Colonic mucosa (tissue), 4 donors: ENCODE measurements around the gene CENPVL2. TPM values are rescaled to one million over a fixed set of nuclear protein-coding genes. Genes with fewer than 3 reads are reported as not detected.
"Not testable (repeated sequence)": the region's sequence is repeated elsewhere in the genome, so short reads cannot be mapped to it uniquely, and the experiment has no call there.

Experiments
- DNase-seq: peaks from one replicate; pipeline ENCODE4 v3.0.0-alpha.2; 2020
- H3K27ac ChIP-seq: fragments of 200-600 bp; one replicate; pipeline ENCODE4 v1.8.0; 2021
- H3K27me3 ChIP-seq: fragments of 200-600 bp; one replicate; pipeline ENCODE4 v1.8.0; 2021
- H3K36me3 ChIP-seq: fragments of 200-600 bp; one replicate; pipeline ENCODE4 v1.8.0; 2021
- H3K4me1 ChIP-seq: fragments of 200-600 bp; one replicate; pipeline ENCODE4 v1.8.0; 2021; ENCODE audit warnings: mild to moderate bottlenecking
- H3K4me3 ChIP-seq: fragments of 200-600 bp; one replicate; pipeline ENCODE4 v1.8.0; 2021
- H3K9ac ChIP-seq, 2 donors: one replicate each; pipeline ENCODE4 v1.7.0; 2013; ENCODE audit warnings: control low read depth in 2 of 2, low read depth in 2 of 2, low read length in 2 of 2
- H3K9me3 ChIP-seq: fragments of 200-600 bp; one replicate; pipeline ENCODE4 v1.8.0; 2021
- CTCF ChIP-seq: fragments of 200-600 bp; IDR thresholded peaks from one replicate; pipeline ENCODE4 v1.8.0; 2022; ENCODE audit warnings: antibody characterized with exemption, mild to moderate bottlenecking
- intact Hi-C: fragments of 100-400 bp; cut with DNase I; formaldehyde crosslinking; loops from one replicate; pipeline ENCODE4 v1.14.1; 2022
- total RNA-seq, 2 donors: library from RNA; stranded (reverse); fragmentation: NEBNext Ultra II Directional in 1 of 2; extraction: Animal tissue kit (Norgen Biotek cat#: 25700) in 1 of 2; gene quantifications; one replicate each; pipeline ENCODE4 v1.2.1, GENCODE V29; 2021
- donor health status: healthy.
- donor health status: DM: no; HTN: no; CAD: no.
- donor health status: DM: no; HTN: no; CAD: no.

CENPVL2 gene
- not detected for total RNA-seq

- H3K27ac ChIP-seq, H3K4me3 ChIP-seq, intact Hi-C loops, H3K4me1 ChIP-seq, H3K36me3 ChIP-seq, H3K27me3 ChIP-seq, DNase-seq, H3K9ac ChIP-seq, H3K9me3 ChIP-seq: not testable (repeated sequence)
Measured at GRCh38 chrX:51682720-51683062, at the start of gene CENPVL2. TSS of gene CENPVL2 (minus strand) at chrX:51682831. CDS start at chrX:51682831, 0 bp downstream.

GRCh38 chrX:51728202-51728601, 45.6 kb upstream of the CENPVL2 start:
- Histone ChIP-seq H3K36me3 (no peaks in the 10 kb centered on the region), H3K9me3 (no peaks in the 10 kb centered on the region), H3K27ac (no peak overlapping the region), H3K4me1 (no peaks in the 10 kb centered on the region), H3K27me3 (no peaks in the 10 kb centered on the region), H3K9ac (no peak overlapping the region), H3K4me3 (no peak overlapping the region)
- no peak for DNase-seq
- no peak for TF ChIP-seq CTCF
- intact Hi-C loops = no loop called here

- H3K27me3 ChIP-seq, DNase-seq, H3K9me3 ChIP-seq, H3K4me1 ChIP-seq, H3K4me3 ChIP-seq, intact Hi-C loops, H3K9ac ChIP-seq, H3K36me3 ChIP-seq, H3K27ac ChIP-seq: not testable (repeated sequence)
Measured at GRCh38 chrX:51712943-51713647, 30.5 kb upstream of the CENPVL2 start.

GRCh38 chrX:51710277-51711164, 27.9 kb upstream of the CENPVL2 start, which contains the start of gene CENPVL1:
TSS of gene CENPVL1 (plus strand) at chrX:51710512. CDS start at chrX:51710512, 0 bp downstream.
- H3K9me3 ChIP-seq, intact Hi-C loops, H3K27me3 ChIP-seq, H3K36me3 ChIP-seq, H3K27ac ChIP-seq, H3K4me1 ChIP-seq, H3K4me3 ChIP-seq, DNase-seq, H3K9ac ChIP-seq: not testable (repeated sequence)

GRCh38 chrX:51697397-51697796, 14.8 kb upstream of the CENPVL2 start:
- no peaks in the 10 kb centered on the region for H3K4me1 ChIP-seq
- no peak overlapping the region for H3K4me3 ChIP-seq
- no peaks in the 10 kb centered on the region for H3K9me3 ChIP-seq
- intact Hi-C loops = no loop called here
- no peak for DNase-seq
- H3K9ac ChIP-seq = no peak overlapping the region
- no peaks in the 10 kb centered on the region for H3K27me3 ChIP-seq
- no peak overlapping the region for H3K27ac ChIP-seq
- no peaks in the 10 kb centered on the region for H3K36me3 ChIP-seq
- TF ChIP-seq CTCF = no peak

GRCh38 chrX:51694254-51694653, 11.6 kb upstream of the CENPVL2 start:
- no peaks in the 10 kb centered on the region for H3K9me3 ChIP-seq
- no peak overlapping the region for H3K27ac ChIP-seq
- intact Hi-C loops = no loop called here
- no peak for TF ChIP-seq CTCF
- H3K36me3 ChIP-seq = no peaks in the 10 kb centered on the region
- no peak overlapping the region for H3K4me3 ChIP-seq
- no peak overlapping the region for H3K9ac ChIP-seq
- H3K27me3 ChIP-seq = no peaks in the 10 kb centered on the region
- no peak for DNase-seq
- H3K4me1 ChIP-seq = no peaks in the 10 kb centered on the region

- H3K9ac ChIP-seq, DNase-seq, H3K27ac ChIP-seq, H3K9me3 ChIP-seq, H3K4me3 ChIP-seq, H3K4me1 ChIP-seq, intact Hi-C loops, H3K27me3 ChIP-seq, H3K36me3 ChIP-seq: not testable (repeated sequence)
Measured at GRCh38 chrX:51681808-51682719, 567 bp downstream of the CENPVL2 start.

GRCh38 chrX:51679689-51680433, 2.8 kb downstream of the CENPVL2 start:
- H3K9me3 ChIP-seq, H3K27ac ChIP-seq, H3K36me3 ChIP-seq, DNase-seq, H3K4me1 ChIP-seq, intact Hi-C loops, H3K27me3 ChIP-seq, H3K4me3 ChIP-seq, H3K9ac ChIP-seq: not testable (repeated sequence)
